Bronchial epithelial cell (primary cell): ENCODE measurements around the gene MKRN1. TPM values are rescaled to one million over a fixed set of nuclear protein-coding genes. Genes with fewer than 3 reads are reported as not detected.
A peak's percentile ranks its signal among the peaks of the same experiment; 100 is the strongest.

Experiments used
- DNase-seq: peaks from one replicate; pipeline ENCODE4 v3.0.0-alpha.2; 2010; ENCODE audit warnings: low read depth
- FAIRE-seq: peaks from 2 replicates; lab custom pipeline; 2011; peaks lifted over from hg19 to GRCh38; lab: Jason Lieb, UNC
- H3K27me3 ChIP-seq: 2 replicates; pipeline ENCODE4 v1.5.1; 2011; ENCODE audit warnings: low read length; ENCODE audit not compliant: control insufficient read depth, insufficient read depth
- H3K36me3 ChIP-seq: 2 replicates; pipeline ENCODE4 v1.5.1; 2011; ENCODE audit warnings: low read length; ENCODE audit not compliant: control insufficient read depth, insufficient read depth
- H3K4me3 ChIP-seq: 2 replicates; pipeline ENCODE4 v1.5.1; 2011; ENCODE audit warnings: mild to moderate bottlenecking, low read depth, low read length, control low read depth
- CTCF ChIP-seq: IDR thresholded peaks from 2 replicates; pipeline ENCODE4 v1.5.1; 2011; ENCODE audit warnings: mild to moderate bottlenecking, moderate library complexity, low read length, control low read depth, inconsistent platforms; ENCODE audit not compliant: insufficient read depth, severe bottlenecking
- total RNA-seq: library from RNA; depleted of rRNA; stranded (reverse); fragments of >200 nt; gene quantifications from 2 replicates; pipeline ENCODE4 v1.2.1, GENCODE V29; 2014

The MKRN1 gene
- total RNA-seq, 1 donor from 2014 or later, result 99.5 TPM

GRCh38 chr7:140478246-140479061, 851 bp downstream of the MKRN1 start:
- Histone ChIP-seq H3K36me3 (peaks cover 1% of the 10 kb centered on the region), H3K27me3 (no peaks in the 10 kb centered on the region), H3K4me3 (peak overlapping the region; percentile 96)
- FAIRE-seq (no peak), DNase-seq (peak; percentile 20)
- TF ChIP-seq CTCF, result no peak

- FAIRE-seq (no peak), DNase-seq (no peak)
- Histone ChIP-seq H3K36me3 (peaks cover 1% of the 10 kb centered on the region), H3K27me3 (no peaks in the 10 kb centered on the region), H3K4me3 (no peak overlapping the region)
- TF ChIP-seq CTCF, result no peak
These were observed 2.5 kb downstream of the MKRN1 start for GRCh38 chr7:140476698-140477261.

GRCh38 chr7:140475747-140476333, 3.5 kb downstream of the MKRN1 start:
- Histone ChIP-seq H3K36me3 (peaks cover 1% of the 10 kb centered on the region), H3K4me3 (no peak overlapping the region), H3K27me3 (no peaks in the 10 kb centered on the region)
- FAIRE-seq, result no peak
- TF ChIP-seq CTCF, result peak; percentile 36
- DNase-seq, result peak; percentile 56

- FAIRE-seq (no peak), DNase-seq (no peak)
- H3K27me3 ChIP-seq, result no peaks in the 10 kb centered on the region
- no peak for TF ChIP-seq CTCF
- peaks cover 8% of the 10 kb centered on the region for H3K36me3 ChIP-seq
- no peak overlapping the region for H3K4me3 ChIP-seq
These were observed 16.2 kb downstream of the MKRN1 start for GRCh38 chr7:140463111-140463510.

- Histone ChIP-seq H3K4me3 (no peak overlapping the region), H3K27me3 (no peaks in the 10 kb centered on the region), H3K36me3 (peaks cover 17% of the 10 kb centered on the region)
- TF ChIP-seq CTCF, result no peak
- FAIRE-seq (no peak), DNase-seq (no peak)
These were observed 20.4 kb downstream of the MKRN1 start for GRCh38 chr7:140458916-140459315.
